IMR-90 (cell line): ENCODE results near the gene PDLIM1. TPM values are rescaled to one million over a fixed set of nuclear protein-coding genes. Genes with fewer than 3 reads are reported as not detected.
A peak's percentile ranks its signal among the peaks of the same experiment; 100 is the strongest.

Source experiments
- ATAC-seq: fragments of 200-7000 bp; cut with Tn5 transposase; 2 replicates; pipeline ENCODE4 v1.9.1; 2020; ENCODE audit warnings: low read depth, mild to moderate bottlenecking, moderate library complexity
- BruUV-seq: library from RNA; stranded (reverse); fragments of 400-500 nt; replicated peaks from 2 replicates; lab custom pipeline; 2021; lab: Mats Ljungman, UMichigan
- CTCF ChIA-PET: fragments of 300-600 bp; formaldehyde crosslinking; extraction: SDS; loops from one replicate; lab custom pipeline; 2021; ENCODE audit warnings: antibody characterized with exemption; lab: Yijun Ruan, JAX
- POLR2A ChIA-PET: fragments of 300-600 bp; sonication (Branson Sonifier 250); formaldehyde crosslinking; loops from one replicate; lab custom pipeline; 2022; ENCODE audit warnings: antibody characterized with exemption; ENCODE audit not compliant: unreplicated experiment; lab: Charles Lee
- DNase-seq: peaks from one replicate; pipeline ENCODE4 v3.0.0; 2013
- H2AFZ ChIP-seq: replicated peaks from 2 replicates; pipeline ENCODE3; 2013; ENCODE audit warnings: low read length, mild to moderate bottlenecking; ENCODE audit not compliant: poor library complexity
- H2AK5ac ChIP-seq: 2 replicates; pipeline ENCODE4 v1.6.1; 2013; ENCODE audit warnings: low read depth, low read length, inconsistent platforms
- H2AK9ac ChIP-seq: replicated peaks from 2 replicates; pipeline ENCODE3; 2013; ENCODE audit warnings: mild to moderate bottlenecking, low read depth, low read length, moderate library complexity; ENCODE audit not compliant: poor library complexity
- H2BK120ac ChIP-seq: 2 replicates; pipeline ENCODE4 v1.6.1; 2013; ENCODE audit warnings: low read depth, low read length, inconsistent platforms
- H2BK15ac ChIP-seq: 3 replicates; pipeline ENCODE4 v1.6.1; 2013; ENCODE audit warnings: low read depth, low read length, inconsistent platforms
- H2BK20ac ChIP-seq: 2 replicates; pipeline ENCODE4 v1.6.1; 2013; ENCODE audit warnings: low read depth, mild to moderate bottlenecking, inconsistent platforms, low read length, moderate library complexity
- H2BK5ac ChIP-seq: 2 replicates; pipeline ENCODE4 v1.6.1; 2013; ENCODE audit warnings: mild to moderate bottlenecking, low read depth, low read length, inconsistent platforms; ENCODE audit not compliant: poor library complexity, severe bottlenecking
- H3K14ac ChIP-seq: replicated peaks from 2 replicates; pipeline ENCODE4 v1.6.1; 2013; ENCODE audit warnings: low read depth, low read length, inconsistent platforms
- H3K18ac ChIP-seq: 2 replicates; pipeline ENCODE4 v1.6.1; 2013; ENCODE audit warnings: low read depth, low read length, control low read depth
- H3K23ac ChIP-seq: 2 replicates; pipeline ENCODE4 v1.6.1; 2013; ENCODE audit warnings: low read depth, low read length, inconsistent platforms
- H3K27ac ChIP-seq: 2 replicates; pipeline ENCODE4 v1.5.1; 2013; ENCODE audit warnings: mild to moderate bottlenecking, control low read depth, low read length; ENCODE audit not compliant: insufficient read depth
- H3K27me3 ChIP-seq: 2 replicates; pipeline ENCODE4 v1.6.1; 2013; ENCODE audit warnings: low read length; ENCODE audit not compliant: control insufficient read depth, insufficient read depth
- H3K36me3 ChIP-seq: 2 replicates; pipeline ENCODE4 v1.6.1; 2013; ENCODE audit warnings: low read length, mixed read lengths; ENCODE audit not compliant: control insufficient read depth, insufficient read depth
- H3K4ac ChIP-seq: 2 replicates; pipeline ENCODE4 v1.6.1; 2013; ENCODE audit warnings: low read depth, low read length, inconsistent platforms
- H3K4me1 ChIP-seq: 2 replicates; pipeline ENCODE4 v1.6.1; 2013; ENCODE audit warnings: low read length, mixed read lengths; ENCODE audit not compliant: control insufficient read depth, insufficient read depth
- H3K4me2 ChIP-seq: 2 replicates; pipeline ENCODE4 v1.6.1; 2013; ENCODE audit warnings: low read depth, mild to moderate bottlenecking, control low read depth, low read length, moderate library complexity
- H3K4me3 ChIP-seq: 2 replicates; pipeline ENCODE4 v1.5.1; 2013; ENCODE audit warnings: low read depth, mild to moderate bottlenecking, control low read depth, low read length, moderate library complexity; ENCODE audit not compliant: insufficient read depth
- H3K56ac ChIP-seq: 2 replicates; pipeline ENCODE4 v1.6.1; 2013; ENCODE audit warnings: low read length, inconsistent platforms; ENCODE audit not compliant: insufficient read depth; ENCODE audit errors: extremely low read depth
- H3K79me1 ChIP-seq, 2 experiments: 2 replicates each; pipeline ENCODE4 v1.6.1; 2013; ENCODE audit warnings: low read length in 2 of 2, inconsistent platforms in 1 of 2, low read depth in 1 of 2
- H3K9ac ChIP-seq: 2 replicates; pipeline ENCODE4 v1.6.1; 2013; ENCODE audit warnings: low read depth, low read length, control low read depth
- H3K9me1 ChIP-seq: 2 replicates; pipeline ENCODE4 v1.6.1; 2013; ENCODE audit warnings: low read length, inconsistent platforms; ENCODE audit not compliant: insufficient read depth
- H3K9me3 ChIP-seq: 2 replicates; pipeline ENCODE4 v1.6.1; 2013; ENCODE audit warnings: low read length; ENCODE audit not compliant: control insufficient read depth, insufficient read depth
- H4K20me1 ChIP-seq: 2 replicates; pipeline ENCODE4 v1.6.1; 2013; ENCODE audit warnings: low read length, inconsistent platforms; ENCODE audit not compliant: insufficient read depth
- H4K5ac ChIP-seq: 2 replicates; pipeline ENCODE4 v1.6.1; 2013; ENCODE audit warnings: mild to moderate bottlenecking, low read depth, low read length, control low read depth
- H4K8ac ChIP-seq, 2 experiments: 2 replicates each; pipeline ENCODE4 v1.6.1; 2013; ENCODE audit warnings: low read depth in 2 of 2, low read length in 2 of 2, control low read depth in 1 of 2, inconsistent platforms in 1 of 2
- H4K91ac ChIP-seq: 2 replicates; pipeline ENCODE4 v1.6.1; 2013; ENCODE audit warnings: low read depth, low read length, inconsistent platforms; ENCODE audit not compliant: insufficient read depth
- POLR2A ChIP-seq: IDR thresholded peaks from 2 replicates; pipeline ENCODE4 v1.6.1; 2012; ENCODE audit warnings: mild to moderate bottlenecking, low read depth, low read length
- RCOR1 ChIP-seq: IDR thresholded peaks from 2 replicates; pipeline ENCODE4 v1.6.1; 2012; ENCODE audit warnings: mild to moderate bottlenecking, low read length, improper control_type of control experiment; ENCODE audit not compliant: insufficient replicate concordance
- USF2 ChIP-seq: fragments of 150-350 bp; IDR thresholded peaks from 2 replicates; pipeline ENCODE4 v1.6.1; 2017; ENCODE audit warnings: mild to moderate bottlenecking, antibody characterized with exemption, low read length, low read depth
- WGBS, 2 experiments: methylation state at CpG; one replicate each; pipeline versions ENCODE4 v1.1.5 to v1.1.7; 2013; ENCODE audit warnings: missing lambda C conversion rate in 2 of 2; ENCODE audit not compliant: insufficient read length in 1 of 2; ENCODE audit errors: extremely low coverage in 2 of 2; 5-methylcytosine and 5-hydroxymethylcytosine counted together
- dilution Hi-C: fragments of 300-500 bp; cut with HindIII; formaldehyde crosslinking; loops from one replicate; pipeline ENCODE4 v1.14.3; 2018; ENCODE audit warnings: low sequenced_read_pairs; ENCODE audit not compliant: unreplicated experiment
- in situ Hi-C: fragments of 300-500 bp; cut with MboI; formaldehyde crosslinking; loops from 3 replicates; pipeline ENCODE4 v1.14.3; 2019; ENCODE audit warnings: low sequenced_read_pairs, inconsistent platforms, mixed read lengths
- intact Hi-C: fragments of 100-400 bp; cut with micrococcal nuclease; formaldehyde crosslinking; loops from 2 replicates; pipeline ENCODE4 v1.10.0; 2022
- polyA plus RNA-seq, 3 experiments: library from polyadenylated mRNA; depleted of rRNA; stranded (reverse); fragments of >200 nt; gene quantifications; 2 replicates each; pipeline ENCODE4 v1.2.3, GENCODE V29; 2012; ENCODE audit warnings: low replicate concordance in 1 of 3
- total RNA-seq: library from RNA; depleted of rRNA; stranded (reverse); fragments of >200 nt; gene quantifications from 2 replicates; pipeline ENCODE4 v1.2.3, GENCODE V29; 2012

Gene PDLIM1
- total and polyA plus RNA-seq, 2 of the 4 experiments (the other 2 are of a cell fraction): 30.1 to 187 TPM

- dilution Hi-C loops: no loop called here
- POLR2A ChIA-PET: interaction anchor here (1.0 kb wide), 1 partner anchor 35 kb away, joined by 3 read pairs; no protein-coding TSS in a partner anchor
- BruUV-seq: no TSS peak
Observed at GRCh38 chr10:95291365-95292039, 699 bp upstream of the PDLIM1 start.

More at GRCh38 chr10:95291365-95292039, 699 bp upstream of the PDLIM1 start:
- peak overlapping the region; percentile 79 for H3K18ac ChIP-seq
- H3K4me1 ChIP-seq: peaks cover 16% of the 10 kb centered on the region
- H3K27me3 ChIP-seq: no peaks in the 10 kb centered on the region
- 63% methylated on average over 15 of the region's 19 CpGs; no CpG with 5 or more reads in 1 of the 2 experiments for WGBS, 2 experiments
- ATAC-seq (no peak), DNase-seq (no peak)
- H4K20me1 ChIP-seq: peaks cover 28% of the 10 kb centered on the region
- H3K27ac ChIP-seq: peak overlapping the region; percentile 74
- peak overlapping the region; percentile 82 for H4K5ac ChIP-seq
- H3K56ac ChIP-seq: peak overlapping the region; percentile 30; the same call in 1 of the 2 replicates
- peak overlapping the region; percentile 66 for H2BK5ac ChIP-seq
- in situ Hi-C loops: no loop called here
- peaks cover 8 to 41% of the 10 kb centered on the region in 2 experiments for H3K79me1 ChIP-seq
- CTCF ChIA-PET: no interaction called here
- H3K4ac ChIP-seq: peak overlapping the region; percentile 90
- H2BK20ac ChIP-seq: no peak overlapping the region; the same call in 1 of the 2 replicates
- peaks cover 18% of the 10 kb centered on the region for H3K9me1 ChIP-seq
- peak overlapping the region; percentile 92 for H2AK5ac ChIP-seq
- peak overlapping the region; percentile 98 for H3K4me3 ChIP-seq
- peak overlapping the region; percentile 78 for H4K91ac ChIP-seq
- H2BK120ac ChIP-seq: peak overlapping the region; percentile 92
- TF ChIP-seq USF2: no peak
- peak; percentile 42 for TF ChIP-seq RCOR1
- TF ChIP-seq POLR2A: no peak
- peak overlapping the region; percentile 66; the same call in 1 of the 3 replicates for H2BK15ac ChIP-seq
- intact Hi-C loops: loop anchor here (2.0 to 5.0 kb wide), 2 partner anchors 43 to 109 kb away; no protein-coding TSS in a partner anchor
- peaks cover 3% of the 10 kb centered on the region; the same call in 1 of the 2 replicates for H3K36me3 ChIP-seq
- peak overlapping the region; percentile 64; the same call in 1 of the 2 replicates for H3K23ac ChIP-seq
- peak overlapping the region; percentile 62 for H3K9ac ChIP-seq
- peak overlapping the region; percentile 69 to 87; a peak in 3 of 4 replicates for H4K8ac ChIP-seq
- peak overlapping the region; percentile 44; the same call in 1 of the 2 replicates for H3K14ac ChIP-seq
- H3K9me3 ChIP-seq: no peaks in the 10 kb centered on the region
- H3K4me2 ChIP-seq: peak overlapping the region; percentile 79
- H2AFZ ChIP-seq: peak overlapping the region; percentile 91
- H2AK9ac ChIP-seq: peak overlapping the region; percentile 77
